Ishikawa (cell line): ENCODE measurements around the gene MGLL.

Source experiments
- CEBPB ChIP-seq: IDR thresholded peaks from 2 replicates; pipeline ENCODE4 v1.6.1; 2012
- CREB1 ChIP-seq: IDR thresholded peaks from 2 replicates; pipeline ENCODE4 v1.6.1; 2012; ENCODE audit warnings: low read depth
- EP300 ChIP-seq: IDR thresholded peaks from 2 replicates; pipeline ENCODE4 v1.6.1; 2012; ENCODE audit warnings: borderline replicate concordance
- NFIC ChIP-seq: IDR thresholded peaks from 2 replicates; pipeline ENCODE4 v1.6.1; 2012
- RAD21 ChIP-seq: IDR thresholded peaks from 2 replicates; pipeline ENCODE4 v1.6.1; 2012; ENCODE audit warnings: low read depth
- TAF1 ChIP-seq: IDR thresholded peaks from 2 replicates; pipeline ENCODE4 v1.6.1; 2012; ENCODE audit warnings: low read depth, mild to moderate bottlenecking
- TCF12 ChIP-seq: IDR thresholded peaks from 2 replicates; pipeline ENCODE4 v1.6.1; 2012; ENCODE audit warnings: low read depth
- YY1 ChIP-seq: IDR thresholded peaks from 2 replicates; pipeline ENCODE4 v1.6.1; 2012; ENCODE audit warnings: low read depth
- TF ChIP-seq, protein P1 (sequence below): IDR thresholded peaks from 2 replicates; pipeline ENCODE4 v1.6.1; 2012

DNA sequence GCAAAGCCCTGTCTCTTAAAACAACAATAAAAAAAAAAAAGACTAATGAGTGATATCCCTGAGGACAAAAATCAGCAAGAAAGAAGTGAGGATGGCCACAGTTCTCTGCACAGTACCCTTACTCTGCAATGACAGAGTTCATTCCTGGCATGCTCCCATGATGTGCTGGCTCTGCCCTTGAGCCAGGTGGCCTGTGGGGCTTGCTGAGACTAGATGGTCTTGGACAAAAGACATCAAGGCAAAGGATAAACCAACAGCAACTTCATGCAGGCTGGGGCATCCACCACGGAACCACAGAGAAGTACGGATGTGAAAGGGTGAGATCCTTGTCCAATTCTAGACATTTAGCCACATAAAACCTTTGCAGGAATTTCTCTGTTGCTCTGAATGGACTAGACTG, 12.7 kb downstream of the MGLL start:
- TF ChIP-seq NFIC = no peak
- TF ChIP-seq, protein P1, sequence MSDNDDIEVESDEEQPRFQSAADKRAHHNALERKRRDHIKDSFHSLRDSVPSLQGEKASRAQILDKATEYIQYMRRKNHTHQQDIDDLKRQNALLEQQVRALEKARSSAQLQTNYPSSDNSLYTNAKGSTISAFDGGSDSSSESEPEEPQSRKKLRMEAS = no peak
- no peak for TF ChIP-seq CREB1
- TF ChIP-seq TAF1 = no peak
- no peak for TF ChIP-seq EP300
- no peak for TF ChIP-seq CEBPB
- no peak for TF ChIP-seq TCF12
- no peak for TF ChIP-seq RAD21
- no peak for TF ChIP-seq YY1
